Liver (tissue), 9 donors: ENCODE measurements around the gene DNAH6. TPM values are rescaled to one million over a fixed set of nuclear protein-coding genes. Genes with fewer than 3 reads are reported as not detected.
"Not testable (repeated sequence)": the region's sequence is repeated elsewhere in the genome, so short reads cannot be mapped to it uniquely, and the experiment has no call there.

Source experiments
- DNase-seq: peaks from one replicate; pipeline ENCODE4 v3.0.0-alpha.2; 2017; ENCODE audit warnings: low spot score
- H3K27ac ChIP-seq, 2 donors: one replicate each; pipeline ENCODE4 v1.7.0; 2013; ENCODE audit warnings: inconsistent platforms in 2 of 2, low read length in 2 of 2, control low read depth in 1 of 2, low read depth in 1 of 2, mild to moderate bottlenecking in 1 of 2
- H3K27me3 ChIP-seq, 4 donors: one replicate each; pipeline versions ENCODE4 v1.6.1 to v1.7.0; 2013; ENCODE audit warnings: low read length in 3 of 4, inconsistent platforms in 1 of 4, mild to moderate bottlenecking in 1 of 4, moderate library complexity in 1 of 4; ENCODE audit not compliant: control insufficient read depth in 4 of 4, insufficient read depth in 4 of 4
- H3K36me3 ChIP-seq, 4 donors: one replicate each; pipeline versions ENCODE4 v1.6.1 to v1.7.0; 2013; ENCODE audit warnings: low read length in 3 of 4, mild to moderate bottlenecking in 3 of 4, low read depth in 1 of 4, moderate library complexity in 1 of 4; ENCODE audit not compliant: control insufficient read depth in 4 of 4, insufficient read depth in 3 of 4
- H3K4me1 ChIP-seq, 4 donors: one replicate each; pipeline versions ENCODE4 v1.6.1 to v1.7.0; 2013; ENCODE audit warnings: low read length in 3 of 4, mild to moderate bottlenecking in 3 of 4, moderate library complexity in 1 of 4; ENCODE audit not compliant: control insufficient read depth in 4 of 4, insufficient read depth in 4 of 4
- H3K4me3 ChIP-seq, 3 donors: one replicate each; pipeline versions ENCODE4 v1.6.1 to v1.7.0; 2013; ENCODE audit warnings: low read length in 3 of 3, control low read depth in 1 of 3, low read depth in 1 of 3, mild to moderate bottlenecking in 1 of 3
- H3K9ac ChIP-seq, 2 donors: one replicate each; pipeline ENCODE4 v1.7.0; 2013; ENCODE audit warnings: low read length in 2 of 2, mild to moderate bottlenecking in 2 of 2, moderate library complexity in 2 of 2, control low read depth in 1 of 2, low read depth in 1 of 2
- H3K9me3 ChIP-seq, 4 donors: one replicate each; pipeline versions ENCODE4 v1.6.1 to v1.7.0; 2013; ENCODE audit warnings: low read length in 3 of 4; ENCODE audit not compliant: control insufficient read depth in 4 of 4
- ATF3 ChIP-seq: IDR thresholded peaks from 2 replicates; pipeline ENCODE4 v1.6.1; 2016; ENCODE audit warnings: antibody characterized with exemption
- EGR1 ChIP-seq, 2 donors: IDR thresholded peaks; 2 replicates each; pipeline ENCODE4 v1.6.1; 2016 to 2018; ENCODE audit warnings: antibody characterized with exemption in 2 of 2, low read depth in 2 of 2
- FOXA1 ChIP-seq: IDR thresholded peaks from 2 replicates; pipeline ENCODE4 v1.6.1; 2016; ENCODE audit warnings: antibody characterized with exemption
- FOXA2 ChIP-seq: IDR thresholded peaks from 2 replicates; pipeline ENCODE4 v1.6.1; 2016; ENCODE audit warnings: antibody characterized with exemption
- GABPA ChIP-seq, 2 donors: IDR thresholded peaks in 1 of 2; conservative IDR thresholded peaks in 1 of 2; 2 replicates each; pipeline ENCODE4 v1.6.1; 2016; ENCODE audit warnings: antibody characterized with exemption in 2 of 2, mild to moderate bottlenecking in 1 of 2, moderate library complexity in 1 of 2
- HNF4A ChIP-seq, 2 donors: conservative IDR thresholded peaks; 2 replicates each; pipeline ENCODE4 v1.6.1; 2016; ENCODE audit warnings: antibody characterized with exemption in 2 of 2, mild to moderate bottlenecking in 2 of 2
- HNF4G ChIP-seq: IDR thresholded peaks from 2 replicates; pipeline ENCODE4 v1.6.1; 2016; ENCODE audit warnings: antibody characterized with exemption
- JUND ChIP-seq, 2 donors: IDR thresholded peaks; 2 replicates each; pipeline ENCODE4 v1.6.1; 2016; ENCODE audit warnings: antibody characterized with exemption in 2 of 2
- MAX ChIP-seq: IDR thresholded peaks from 2 replicates; pipeline ENCODE4 v1.6.1; 2016; ENCODE audit warnings: antibody characterized with exemption
- NR2F2 ChIP-seq: IDR thresholded peaks from 2 replicates; pipeline ENCODE4 v1.6.1; 2016; ENCODE audit warnings: antibody characterized with exemption
- RAD21 ChIP-seq, 2 donors: IDR thresholded peaks; 2 replicates each; pipeline ENCODE4 v1.6.1; 2016; ENCODE audit warnings: antibody characterized with exemption in 2 of 2, mild to moderate bottlenecking in 2 of 2
- REST ChIP-seq: IDR thresholded peaks from 2 replicates; pipeline ENCODE4 v1.6.1; 2016; ENCODE audit warnings: antibody characterized with exemption, mild to moderate bottlenecking
- RXRA ChIP-seq, 2 donors: IDR thresholded peaks; 2 replicates each; pipeline ENCODE4 v1.6.1; 2017 to 2018; ENCODE audit warnings: antibody characterized with exemption in 2 of 2, mild to moderate bottlenecking in 1 of 2
- SP1 ChIP-seq: IDR thresholded peaks from 2 replicates; pipeline ENCODE4 v1.6.1; 2018; ENCODE audit warnings: antibody characterized with exemption, mild to moderate bottlenecking
- TAF1 ChIP-seq: conservative IDR thresholded peaks from 2 replicates; pipeline ENCODE4 v1.6.1; 2016; ENCODE audit warnings: antibody characterized with exemption, mild to moderate bottlenecking
- ZBTB33 ChIP-seq: IDR thresholded peaks from 2 replicates; pipeline ENCODE4 v1.6.1; 2016; ENCODE audit warnings: antibody characterized with exemption
- WGBS: extraction: QIAGEN DNeasy Blood & Tissue Kit; methylation state at CpG from one replicate; pipeline ENCODE4 v1.1.7; 2013; 5-methylcytosine and 5-hydroxymethylcytosine counted together
- polyA plus RNA-seq, 2 donors: library from polyadenylated mRNA; stranded (reverse) in 1 of 2; unstranded in 1 of 2; fragments of 200-250 nt in 1 of 2; fragments of >200 nt in 1 of 2; fragmentation: Nextera tagmentation in 1 of 2; extraction: Ambion mirVana in 1 of 2; gene quantifications; one replicate each; pipeline versions ENCODE4 v1.2.1 to v1.2.3, GENCODE V29; 2013 to 2015
- total RNA-seq, 2 donors: library from RNA; depleted of rRNA; stranded (reverse); fragments of >200 nt; gene quantifications; one replicate each; pipeline ENCODE4 v1.2.3, GENCODE V29; 2014
- TF ChIP-seq, protein P1 (sequence below): fragments of 150-350 bp; IDR thresholded peaks from 2 replicates; pipeline ENCODE4 v1.5.1; 2017; ENCODE audit warnings: improper control_type of control experiment, low read depth, low read length; ENCODE audit not compliant: missing input control
- donor health status: healthy.
- donor health status: healthy.
- donor health status: healthy.
- donor health status: healthy.
- donor health status: healthy.

The DNAH6 gene
- total and polyA plus RNA-seq, 4 donors: 0.32 to 1.6 (median 0.59) TPM

DNA sequence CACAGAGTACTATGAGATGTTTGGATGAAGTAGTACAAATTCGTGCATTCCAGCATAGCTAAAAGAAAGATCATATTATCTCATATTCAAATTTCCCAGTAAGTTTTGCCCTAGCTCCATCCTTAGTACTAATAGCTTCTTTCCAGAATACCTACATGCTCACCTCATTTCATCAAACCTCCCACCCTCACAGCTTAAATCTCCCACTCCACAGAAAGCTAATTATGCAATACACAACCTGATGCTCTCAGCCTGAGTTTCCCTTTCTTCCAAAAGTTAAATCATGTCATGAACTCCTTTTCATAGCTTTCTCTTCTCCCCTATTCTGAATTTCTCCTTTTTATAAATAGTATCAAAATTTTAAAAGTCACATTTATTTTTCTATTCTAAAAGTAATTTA, 34.6 kb downstream of the DNAH6 start:
- 75% methylated on average over 1 of the region's 1 CpG for WGBS

DNA sequence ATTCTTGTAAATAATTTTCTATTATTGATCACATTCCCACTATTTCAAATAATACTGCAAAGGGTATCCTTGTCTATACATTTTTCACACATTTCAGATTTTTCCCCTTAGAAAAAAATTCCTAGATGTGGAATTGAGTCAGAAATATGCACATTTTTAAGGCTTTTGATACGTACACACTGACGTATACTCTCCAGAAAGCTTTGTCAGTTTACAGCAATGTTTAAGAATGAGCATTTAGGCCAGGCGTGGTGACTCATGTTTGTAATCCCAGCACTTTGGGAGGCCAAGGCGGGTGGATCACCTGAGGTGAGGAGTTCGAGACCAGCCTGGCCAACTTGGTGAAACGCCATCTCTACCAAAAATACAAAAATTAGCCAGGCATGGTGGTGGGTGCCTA, 35.2 kb downstream of the DNAH6 start:
- DNase-seq, H3K36me3 ChIP-seq, H3K4me1 ChIP-seq, H3K9ac ChIP-seq, H3K27ac ChIP-seq, H3K4me3 ChIP-seq, H3K27me3 ChIP-seq, H3K9me3 ChIP-seq: not testable (repeated sequence)
- 91% methylated on average over 6 of the region's 6 CpGs for WGBS

More for the DNA sequence above, 34.6 kb downstream of the DNAH6 start:
- no peak overlapping the region for H3K4me3 ChIP-seq
- H3K9ac ChIP-seq: no peak overlapping the region
- DNase-seq: no peak
- no peaks in the 10 kb centered on the region for H3K9me3 ChIP-seq
- TF ChIP-seq FOXA1 (no peak), ATF3 (no peak), ZBTB33 (no peak)
- H3K27me3 ChIP-seq: peaks cover 0 to 2% (median 0%) of the 10 kb centered on the region in 4 donors
- no peaks in the 10 kb centered on the region for H3K4me1 ChIP-seq
- no peaks in the 10 kb centered on the region for H3K36me3 ChIP-seq
- H3K27ac ChIP-seq: no peak overlapping the region

DNA sequence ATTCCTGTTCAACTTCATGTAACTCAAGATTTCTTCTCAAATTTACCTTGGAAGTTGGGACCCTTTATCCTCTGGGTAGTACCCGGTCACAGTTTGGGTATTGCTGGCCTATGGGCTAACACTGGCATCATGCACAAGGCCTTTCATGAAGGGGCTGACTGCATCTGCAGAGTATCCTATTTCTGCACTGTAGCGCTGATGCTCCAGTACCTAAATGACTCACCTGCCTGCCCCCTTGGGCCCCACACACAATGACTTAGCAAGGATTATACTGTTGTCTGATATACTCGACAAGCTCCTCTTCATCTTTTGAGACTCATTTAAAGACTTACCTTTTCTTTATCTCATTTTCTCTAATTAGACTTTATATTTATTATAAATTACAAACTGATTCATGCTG, 39.9 kb downstream of the DNAH6 start:
- Histone ChIP-seq H3K9me3 (peaks cover 0 to 7% (median under 1%) of the 10 kb centered on the region in 4 donors), H3K27ac (no peak overlapping the region), H3K9ac (no peak overlapping the region), H3K36me3 (no peaks in the 10 kb centered on the region), H3K27me3 (peaks cover 0 to 2% (median 0%) of the 10 kb centered on the region in 4 donors), H3K4me3 (no peak overlapping the region), H3K4me1 (no peaks in the 10 kb centered on the region)
- TF ChIP-seq FOXA1: no peak
- 84% methylated on average over 3 of the region's 3 CpGs for WGBS
- DNase-seq: no peak

DNA sequence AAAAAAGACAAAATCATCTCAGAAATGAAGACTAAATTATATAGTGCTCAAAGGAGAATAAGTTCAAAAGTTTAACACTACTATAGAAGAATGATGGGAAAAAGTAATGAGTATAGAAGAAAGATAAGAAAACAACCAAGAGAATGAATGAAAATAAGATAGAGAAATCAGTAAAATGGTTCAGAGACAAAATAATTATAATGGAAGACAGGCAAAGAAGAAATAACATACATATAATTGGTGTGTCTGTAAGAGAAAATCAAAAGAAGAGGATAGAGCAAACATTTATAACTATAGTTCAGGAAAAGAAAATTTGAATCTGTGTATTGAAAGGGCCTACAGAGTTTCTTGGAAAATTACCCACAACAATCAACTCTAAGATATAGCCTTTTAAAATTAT, 43.5 kb downstream of the DNAH6 start:
- no peak for DNase-seq
- no peak overlapping the region for H3K9ac ChIP-seq
- no peaks in the 10 kb centered on the region for H3K4me1 ChIP-seq
- TF ChIP-seq RAD21 (IDR thresholded peaks at IDR 0.05) (no peak), NR2F2 (no peak), FOXA1 (no peak), JUND (IDR thresholded peaks at IDR 0.05) (no peak), MAX (no peak), HNF4A (conservative IDR thresholded peaks at IDR 0.05) (no peak), RXRA (IDR thresholded peaks at IDR 0.05) (no peak), ATF3 (no peak), HNF4G (no peak), REST (no peak), TAF1 (no peak), EGR1 (IDR thresholded peaks at IDR 0.05; ENCODE audit: low read depth in 2 of 2) (no peak), GABPA (IDR thresholded peaks at IDR 0.05 in 1 of 2, conservative IDR thresholded peaks at IDR 0.05 in 1 of 2) (no peak), FOXA2 (no peak), SP1 (no peak)
- TF ChIP-seq, protein P1, sequence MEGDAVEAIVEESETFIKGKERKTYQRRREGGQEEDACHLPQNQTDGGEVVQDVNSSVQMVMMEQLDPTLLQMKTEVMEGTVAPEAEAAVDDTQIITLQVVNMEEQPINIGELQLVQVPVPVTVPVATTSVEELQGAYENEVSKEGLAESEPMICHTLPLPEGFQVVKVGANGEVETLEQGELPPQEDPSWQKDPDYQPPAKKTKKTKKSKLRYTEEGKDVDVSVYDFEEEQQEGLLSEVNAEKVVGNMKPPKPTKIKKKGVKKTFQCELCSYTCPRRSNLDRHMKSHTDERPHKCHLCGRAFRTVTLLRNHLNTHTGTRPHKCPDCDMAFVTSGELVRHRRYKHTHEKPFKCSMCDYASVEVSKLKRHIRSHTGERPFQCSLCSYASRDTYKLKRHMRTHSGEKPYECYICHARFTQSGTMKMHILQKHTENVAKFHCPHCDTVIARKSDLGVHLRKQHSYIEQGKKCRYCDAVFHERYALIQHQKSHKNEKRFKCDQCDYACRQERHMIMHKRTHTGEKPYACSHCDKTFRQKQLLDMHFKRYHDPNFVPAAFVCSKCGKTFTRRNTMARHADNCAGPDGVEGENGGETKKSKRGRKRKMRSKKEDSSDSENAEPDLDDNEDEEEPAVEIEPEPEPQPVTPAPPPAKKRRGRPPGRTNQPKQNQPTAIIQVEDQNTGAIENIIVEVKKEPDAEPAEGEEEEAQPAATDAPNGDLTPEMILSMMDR: no peak
- H3K4me3 ChIP-seq: no peak overlapping the region
- H3K27ac ChIP-seq: no peak overlapping the region
- no peaks in the 10 kb centered on the region for H3K27me3 ChIP-seq
- H3K36me3 ChIP-seq: no peaks in the 10 kb centered on the region
- H3K9me3 ChIP-seq: peaks cover 0 to 7% (median under 1%) of the 10 kb centered on the region in 4 donors
